ENCODE data around the gene SMIM24.

Gene SMIM24

GRCh38 chr19:3426433-3426832, 53.9 kb downstream of the SMIM24 start:
- no peak for DNase-seq

Data from stimulated activated CD4-positive, alpha-beta T cell treated with anti-CD3 and anti-CD28 coated beads, Interleukin-4, amount 100 ng/mL, for 24 hours (primary cell).